ENCODE measurements around the gene SCRT2.
A peak's percentile ranks its signal among the peaks of the same experiment; 100 is the strongest.
"Not testable (repeated sequence)": the region's sequence is repeated elsewhere in the genome, so short reads cannot be mapped to it uniquely, and the experiment has no call there.

Gene SCRT2

DNA sequence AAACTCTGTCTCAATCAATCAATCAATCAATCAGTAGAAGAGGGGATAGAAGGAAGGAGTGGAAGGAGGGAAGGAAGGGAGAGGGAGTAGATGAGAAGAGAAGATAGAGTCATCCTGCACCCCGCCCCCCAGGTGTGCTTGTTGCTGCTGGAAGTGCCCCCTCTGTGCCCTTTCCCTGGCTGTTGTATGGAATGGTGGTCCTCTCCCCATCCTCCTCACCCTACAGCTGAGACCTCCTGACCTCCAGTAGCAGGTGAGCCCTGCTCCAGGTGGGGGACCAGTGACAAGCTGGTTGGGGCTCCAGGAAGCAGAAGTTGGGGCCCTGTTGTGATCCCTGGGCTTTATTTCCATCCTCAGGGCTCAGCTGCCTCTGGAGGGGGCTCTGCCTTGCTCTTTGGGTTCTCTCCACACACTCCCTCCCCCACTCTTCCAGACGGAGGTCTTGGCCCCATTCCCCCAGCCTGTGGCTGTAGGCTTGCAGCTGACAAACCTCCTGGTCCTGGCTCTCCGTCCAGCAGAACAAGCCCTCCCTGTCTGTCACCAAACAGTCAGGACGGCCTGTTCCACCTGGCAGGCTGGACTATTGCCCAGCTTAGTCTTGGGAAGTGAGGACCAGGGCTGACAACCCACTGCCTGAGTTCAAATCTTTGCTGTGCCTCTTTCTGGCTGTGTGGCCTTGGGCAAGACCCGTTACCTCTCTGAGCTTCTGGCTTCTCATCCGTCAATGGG is 26.0 kb upstream of the SCRT2 start:
- no peak for DNase-seq (ENCODE audit: low read depth)

DNA sequence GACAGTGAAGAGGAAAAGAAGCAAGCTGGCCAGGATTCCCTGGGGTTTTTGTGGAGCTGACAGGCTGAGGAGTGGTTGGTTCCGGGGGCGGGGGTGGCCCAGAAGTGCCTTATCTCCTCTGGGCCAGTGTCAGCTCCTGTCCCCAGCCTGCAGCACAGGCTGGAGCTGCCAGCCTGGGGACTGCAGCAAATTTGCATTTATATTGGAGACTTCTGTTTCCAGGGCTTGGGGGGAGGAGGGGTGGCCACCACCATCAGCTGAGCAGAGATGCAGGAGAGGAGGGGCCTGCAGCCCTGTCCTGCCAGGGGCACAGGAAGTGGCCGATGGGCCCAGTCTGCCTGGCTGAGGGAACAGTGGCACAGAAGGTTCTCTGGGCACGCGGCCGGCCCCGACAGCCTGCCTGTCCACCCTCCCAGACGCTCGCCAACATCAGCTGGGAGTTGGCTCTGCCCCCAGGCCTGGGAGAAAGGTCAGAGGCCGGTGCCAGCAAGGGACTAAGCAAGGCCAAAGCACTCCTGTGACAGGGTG is 24.3 kb upstream of the SCRT2 start:
- DNase-seq (ENCODE audit: low read depth): no peak

DNA sequence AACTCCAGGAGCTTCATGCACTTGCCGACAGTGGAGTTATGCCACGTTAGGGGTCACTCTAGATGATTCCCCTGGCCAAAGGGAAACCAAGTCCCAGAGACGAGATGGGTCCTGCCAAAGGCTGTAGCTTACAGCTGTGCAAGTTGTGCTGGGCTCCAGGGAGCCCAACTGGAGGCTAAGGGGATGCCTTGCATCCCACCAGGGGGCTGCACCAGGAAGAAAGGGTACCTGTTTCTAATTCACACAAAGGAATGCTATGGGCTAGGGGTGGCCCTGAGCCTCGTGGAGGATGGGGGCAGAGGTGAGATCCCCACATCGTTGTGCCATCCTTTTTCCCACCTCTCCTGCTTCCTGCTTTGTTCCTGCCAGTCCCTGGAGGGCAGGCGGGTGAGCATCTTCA is 23.7 kb upstream of the SCRT2 start:
- no peak for DNase-seq (ENCODE audit: low read depth)

- no peak for DNase-seq (ENCODE audit: low read depth)
Observed at GRCh38 chr20:698276-698675, 22.7 kb upstream of the SCRT2 start.

DNA sequence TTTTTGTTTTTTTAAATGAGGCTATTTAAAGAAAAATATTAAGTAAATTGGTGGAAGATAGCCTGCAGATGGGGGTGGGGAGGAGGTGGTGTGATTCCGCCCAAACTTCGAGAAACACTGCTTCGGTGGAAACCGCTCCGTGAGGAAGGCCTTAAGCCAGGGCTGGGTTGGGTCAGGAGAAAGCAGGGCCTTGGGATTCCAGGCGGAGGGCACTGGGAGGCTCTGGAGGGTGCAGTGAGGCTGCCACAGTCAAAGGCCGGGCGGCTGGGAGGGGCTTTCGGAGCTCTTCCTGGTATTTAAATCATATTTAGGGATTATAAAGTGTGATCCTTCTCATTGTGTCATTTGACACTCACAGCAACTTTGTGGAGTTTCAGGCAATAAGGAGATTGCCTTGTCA is 22.2 kb upstream of the SCRT2 start:
- no peak for DNase-seq (ENCODE audit: low read depth)

DNA sequence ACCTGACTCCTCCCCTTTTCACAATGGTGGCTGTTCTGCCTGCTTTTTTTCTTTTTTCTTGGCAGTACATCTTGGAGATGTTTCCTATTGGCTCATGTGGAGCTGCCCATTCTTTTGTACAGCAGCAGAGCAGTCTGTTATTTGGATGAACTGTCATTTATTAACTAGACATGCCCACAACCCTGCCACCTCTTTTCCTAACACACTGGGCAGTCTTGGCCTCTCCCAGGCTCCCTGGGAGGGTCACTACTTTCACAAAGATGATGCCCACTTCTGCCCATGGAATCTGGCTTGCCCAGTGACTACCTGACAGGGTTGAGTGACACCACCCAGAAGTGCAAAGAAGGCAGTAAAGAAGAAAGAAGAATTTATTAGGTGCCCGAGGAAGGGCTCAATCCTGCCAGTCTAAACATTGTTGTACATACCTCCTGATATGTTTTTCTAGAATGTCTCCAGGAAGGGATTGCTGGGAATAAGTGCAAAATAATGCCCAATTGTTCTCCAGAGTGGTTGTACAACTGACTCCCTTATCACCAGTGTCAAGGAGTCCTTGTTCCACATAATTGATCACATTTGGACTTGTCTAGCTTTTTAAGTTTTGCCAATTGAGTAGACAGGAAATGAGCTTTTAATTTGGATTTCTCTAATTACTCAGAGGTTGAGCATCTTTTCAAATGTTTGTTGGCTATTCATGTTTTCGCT is 19.7 kb upstream of the SCRT2 start:
- DNase-seq (ENCODE audit: low read depth): no peak

GRCh38 chr20:694496-694895 is 18.9 kb upstream of the SCRT2 start:
- DNase-seq (ENCODE audit: low read depth): no peak

DNA sequence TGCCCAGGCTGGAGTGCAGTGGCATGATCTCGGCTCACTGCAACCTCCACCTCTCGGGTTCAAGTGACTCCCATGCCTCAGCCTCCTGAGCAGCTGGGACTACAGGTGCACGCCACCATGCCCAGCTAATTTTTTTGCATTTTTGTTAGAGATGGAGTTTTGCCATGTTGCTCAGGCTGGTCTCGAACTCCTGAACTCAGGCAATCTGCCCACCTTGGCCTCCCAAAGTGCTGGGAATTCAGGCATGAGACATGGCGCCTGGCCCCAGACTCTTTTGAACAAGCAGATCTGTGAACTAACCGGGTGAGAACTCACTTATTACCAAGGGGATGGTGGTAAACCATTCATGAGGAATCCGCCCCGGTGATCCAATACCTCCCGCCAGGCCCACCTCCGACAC is 18.2 kb upstream of the SCRT2 start:
- DNase-seq (ENCODE audit: low read depth): not testable (repeated sequence)

DNA sequence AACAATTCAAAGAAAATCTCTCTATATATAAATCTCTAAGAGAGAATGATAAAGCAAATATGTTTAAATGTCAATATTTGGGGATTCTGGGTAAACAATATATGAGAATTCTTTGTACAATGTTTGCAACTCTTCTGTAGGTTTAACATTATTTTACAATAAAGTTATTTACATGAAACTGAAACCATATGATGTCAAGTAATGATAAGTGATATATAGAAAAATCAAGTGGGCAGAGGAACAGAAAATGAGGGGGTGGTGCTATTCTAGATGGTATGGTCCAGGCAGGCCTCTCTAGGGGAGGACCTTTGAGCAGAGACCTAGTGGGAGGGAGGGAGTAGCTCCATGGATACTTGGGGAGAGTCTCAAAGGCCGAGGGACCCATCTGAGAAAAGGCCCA is 16.4 kb upstream of the SCRT2 start:
- no peak for DNase-seq (ENCODE audit: low read depth)

DNA sequence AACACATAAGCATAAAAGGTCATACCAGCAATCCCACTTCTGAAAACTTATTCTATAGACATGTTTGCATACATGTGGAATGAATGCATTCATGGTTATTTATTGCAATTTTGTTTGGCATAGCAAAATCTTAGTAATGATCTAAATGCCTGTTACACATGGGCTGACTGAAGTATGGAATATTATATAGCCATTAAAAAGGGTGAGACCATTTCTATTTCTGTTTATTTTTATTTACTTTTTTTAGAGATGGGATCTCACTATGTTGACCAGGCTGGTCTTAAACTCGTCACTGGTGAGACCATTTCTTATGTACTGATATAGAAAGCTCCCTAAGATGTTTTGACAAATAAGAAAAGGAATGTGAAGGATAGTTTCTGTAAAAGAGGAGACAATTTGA is 14.3 kb upstream of the SCRT2 start:
- DNase-seq (ENCODE audit: low read depth): no peak

DNA sequence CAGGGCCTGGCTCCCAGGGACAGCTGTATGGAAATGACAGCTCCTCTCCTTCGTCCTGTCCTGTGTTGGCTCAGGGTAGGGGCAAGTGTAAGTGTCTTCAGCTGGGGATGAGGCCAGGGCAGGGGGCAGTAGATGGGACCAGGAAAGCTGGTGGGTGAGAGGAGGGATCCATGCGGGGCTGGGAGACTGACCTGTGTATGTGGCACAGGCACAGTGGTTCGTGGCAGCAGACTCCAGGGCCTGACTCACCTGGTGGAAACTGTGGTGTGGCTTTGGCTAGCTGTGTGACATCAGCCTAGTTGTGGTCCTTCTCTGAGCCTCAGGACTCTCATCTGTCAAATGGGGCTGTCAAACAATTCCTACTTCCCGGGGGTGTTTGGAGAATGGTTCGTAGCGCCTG is 13.7 kb upstream of the SCRT2 start:
- no peak for DNase-seq (ENCODE audit: low read depth)

DNA sequence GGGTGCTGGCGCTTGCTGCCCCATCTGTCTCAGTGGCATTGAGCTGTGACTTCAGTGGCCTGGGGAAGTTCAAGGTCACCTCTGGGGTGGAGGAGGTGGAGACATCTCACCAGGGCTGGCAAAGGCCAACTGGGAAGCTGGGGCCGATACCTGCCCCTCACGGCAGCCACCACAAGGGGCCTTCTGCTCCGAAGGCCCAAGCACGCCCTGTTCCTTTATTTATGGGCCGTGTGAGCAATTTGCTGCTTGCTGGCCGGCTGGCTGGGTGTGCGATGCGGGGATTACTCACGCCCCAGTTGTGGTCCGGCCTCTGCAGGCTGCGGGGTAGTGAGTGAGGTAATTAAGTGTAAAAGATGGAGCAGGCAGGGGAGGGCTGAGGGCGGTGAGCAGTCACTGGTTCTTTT is 13.2 kb upstream of the SCRT2 start:
- peak; percentile 3 for DNase-seq (ENCODE audit: low read depth)

DNA sequence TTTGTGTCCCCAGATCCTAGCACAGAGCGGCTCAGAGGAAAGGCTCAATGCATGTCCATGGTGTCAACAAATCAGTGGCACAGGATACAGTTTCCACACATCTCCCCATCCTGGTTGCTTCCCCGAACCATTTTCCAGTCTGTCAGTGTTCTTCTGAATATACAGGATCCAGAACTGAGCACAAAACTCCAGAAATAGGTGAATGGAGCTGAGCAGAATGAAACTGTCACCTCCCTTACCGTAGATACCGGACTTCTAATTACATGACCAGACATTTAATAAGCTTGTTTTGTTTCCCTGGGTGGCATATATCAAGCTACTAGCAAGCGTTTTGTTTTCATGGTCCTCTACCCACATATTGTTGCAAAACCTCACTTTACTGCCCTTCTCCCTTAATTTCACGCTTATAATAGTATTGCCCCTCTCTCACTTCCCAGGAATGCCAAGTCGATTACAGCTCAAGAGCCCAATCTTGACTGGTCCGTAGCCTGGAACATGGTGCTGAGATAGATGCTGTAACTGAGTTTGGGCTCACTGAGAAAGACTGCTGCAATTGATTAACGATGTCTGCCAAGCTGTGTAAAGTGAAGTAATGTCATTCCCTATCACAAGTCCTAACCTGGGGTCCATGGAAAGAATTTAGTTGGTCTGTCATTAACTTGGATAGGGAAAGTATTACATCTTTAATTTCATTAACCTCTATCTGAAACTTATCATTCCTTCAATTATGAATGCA is 12.0 kb upstream of the SCRT2 start:
- DNase-seq (ENCODE audit: low read depth): no peak

DNA sequence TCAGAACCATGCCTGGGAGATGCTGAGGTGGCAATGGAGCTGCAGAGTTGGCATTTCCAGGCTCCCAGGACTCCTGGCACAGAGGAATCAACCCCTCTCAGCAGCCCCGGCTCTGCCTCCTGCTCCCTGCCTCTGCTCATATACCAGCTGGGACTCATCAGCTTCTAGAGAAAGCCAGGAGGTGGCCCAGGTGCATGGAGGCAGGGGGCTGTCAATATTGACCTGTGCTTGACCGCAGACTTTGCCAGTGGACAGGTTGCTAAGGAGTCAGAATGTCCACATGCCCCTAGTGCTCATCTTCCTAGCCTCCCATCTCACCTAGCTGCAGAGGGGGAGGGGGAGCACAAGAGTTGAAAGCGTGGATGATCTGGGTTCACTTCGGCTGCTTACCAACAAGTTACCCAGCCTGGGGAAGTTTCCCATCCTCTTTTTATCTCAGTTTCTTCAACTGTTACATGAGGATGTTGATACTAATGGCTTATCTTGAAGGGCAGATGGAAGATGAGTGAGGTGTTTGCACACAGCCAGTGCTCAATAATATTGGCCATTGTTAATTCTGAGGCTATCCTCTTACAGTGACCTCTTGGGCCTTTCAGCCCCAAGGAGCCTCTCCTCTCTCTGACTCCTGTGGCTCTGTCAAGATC is 9.2 kb upstream of the SCRT2 start:
- no peak for DNase-seq (ENCODE audit: low read depth)

DNA sequence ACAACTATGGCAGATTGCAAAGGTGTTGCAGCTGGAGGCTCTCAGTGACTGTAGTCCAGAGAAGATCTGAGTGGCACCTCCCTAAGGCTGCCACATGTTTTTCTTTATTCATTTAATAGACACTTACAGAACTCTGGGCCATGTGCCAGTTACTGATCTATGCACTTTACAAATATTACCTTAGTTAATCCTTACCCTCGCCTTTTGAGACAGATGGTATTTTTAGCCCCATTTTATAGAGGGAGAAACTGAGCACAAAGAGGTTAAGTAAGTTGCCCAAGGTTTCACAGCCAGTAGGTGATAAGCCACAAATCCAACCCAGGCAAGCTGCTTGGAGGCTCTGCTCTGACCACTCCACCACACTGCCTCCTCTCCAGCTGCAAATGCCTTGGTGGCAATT is 6.5 kb upstream of the SCRT2 start:
- no peak for DNase-seq (ENCODE audit: low read depth)

DNA sequence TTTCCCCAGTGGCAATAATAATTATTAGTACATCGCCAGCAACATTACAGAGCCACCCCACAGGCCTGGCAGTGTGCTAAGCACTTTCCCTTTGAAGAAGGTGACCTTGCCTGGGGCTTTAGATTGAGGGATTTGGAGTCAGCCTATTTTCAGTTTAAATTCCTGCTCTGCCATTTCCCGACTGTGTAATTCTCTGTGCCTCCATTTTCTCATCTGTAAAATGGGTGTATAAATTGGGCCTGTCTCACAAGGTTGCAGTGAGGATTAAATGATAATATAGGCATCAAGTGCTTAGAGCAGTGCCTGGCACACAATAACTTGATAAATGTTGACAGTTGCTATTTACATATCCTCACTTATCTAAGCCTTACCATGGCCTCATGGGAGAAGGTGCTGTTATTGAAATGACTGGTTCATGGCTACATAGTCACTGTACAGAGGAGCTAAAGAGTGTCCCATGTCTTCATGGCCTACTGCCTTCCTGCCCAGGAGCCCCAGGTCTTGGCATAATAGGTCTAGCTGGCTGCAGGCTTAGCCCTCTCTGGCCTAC is 5.1 kb upstream of the SCRT2 start:
- DNase-seq (ENCODE audit: low read depth): no peak

- no peak for DNase-seq (ENCODE audit: low read depth)
Observed at GRCh38 chr20:677957-678356, 2.4 kb upstream of the SCRT2 start.

DNA sequence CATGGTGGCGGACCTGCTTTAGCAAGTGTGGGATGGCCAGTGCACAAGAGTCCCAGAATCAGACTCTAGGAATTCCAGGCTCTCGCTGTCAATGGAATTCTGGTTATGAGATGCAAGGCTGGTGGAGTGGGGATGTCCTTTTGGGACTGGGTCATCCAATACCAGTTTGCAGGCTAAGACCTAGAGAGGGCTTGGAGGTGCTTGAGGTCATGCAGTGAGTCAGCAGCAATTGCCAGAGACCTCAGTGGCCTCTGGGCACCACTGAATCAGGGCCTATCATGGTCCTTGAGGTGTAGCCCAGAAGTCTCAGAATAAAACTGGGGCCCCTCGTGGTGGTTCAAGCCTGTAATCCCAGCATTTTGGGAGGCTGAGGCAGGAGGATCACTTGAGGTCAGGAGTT is 1.4 kb upstream of the SCRT2 start:
- no peak for DNase-seq (ENCODE audit: low read depth)

DNA sequence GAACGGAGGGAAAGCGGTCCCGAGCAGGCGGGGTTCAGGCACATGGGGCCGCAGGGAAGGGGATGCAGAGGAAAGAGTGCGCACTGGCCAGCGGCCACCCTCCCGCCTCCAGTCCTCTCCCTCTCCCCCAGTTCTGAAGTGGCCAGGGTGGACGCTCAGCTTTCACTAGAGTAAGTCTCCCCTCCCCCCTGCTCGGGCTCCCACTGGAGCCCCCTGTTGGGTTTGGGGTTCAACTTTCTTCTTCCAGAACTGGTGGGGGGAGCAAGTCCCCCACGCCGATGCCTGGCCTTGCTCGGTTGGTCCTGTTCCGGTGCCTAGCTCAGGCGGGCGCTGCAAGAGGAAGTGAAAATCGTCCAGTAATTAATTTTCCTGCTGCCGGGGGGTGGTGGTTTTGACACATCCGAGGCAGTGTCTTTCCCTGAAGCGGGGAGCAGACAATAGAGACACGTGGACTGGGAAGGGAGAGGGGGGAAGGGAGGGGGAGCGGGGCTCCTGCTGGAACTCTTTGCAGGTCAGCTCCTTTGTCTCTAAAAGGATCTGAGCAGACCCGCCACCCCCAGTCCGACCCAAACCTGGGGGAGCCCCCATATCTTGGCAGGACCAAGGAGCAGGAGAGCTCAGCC is 824 bp upstream of the SCRT2 start:
- no peak for DNase-seq (ENCODE audit: low read depth)

GRCh38 chr20:675033-675452 is 559 bp downstream of the SCRT2 start:
- DNase-seq (ENCODE audit: low read depth): no peak

DNA sequence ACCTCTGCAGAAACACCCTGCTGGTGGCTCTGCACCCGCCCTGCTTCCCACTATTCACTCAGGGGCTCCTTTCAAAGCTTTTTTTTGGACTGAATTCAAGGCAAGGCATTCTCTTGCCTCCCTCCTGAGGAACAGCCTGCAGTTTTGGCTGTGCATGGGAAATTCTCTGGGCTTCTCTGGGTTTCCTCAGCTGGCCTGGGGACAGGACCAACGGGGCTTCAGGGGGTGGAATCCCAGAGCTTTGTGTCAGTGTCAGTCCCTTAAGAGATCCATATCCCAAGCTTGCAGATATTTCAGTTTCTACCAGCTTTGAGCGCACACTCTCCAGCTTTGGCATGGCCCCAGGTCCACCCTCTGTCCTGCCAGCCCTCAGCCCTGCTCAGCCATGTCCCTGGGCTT is 2.0 kb downstream of the SCRT2 start:
- no peak for DNase-seq (ENCODE audit: low read depth)

All from EH (cell line).